ENCODE data around the gene TACO1. TPM values are rescaled to one million over a fixed set of nuclear protein-coding genes. Genes with fewer than 3 reads are reported as not detected.

TACO1 gene
- total and polyA plus RNA-seq, 2 donors (not counting 3 experiments of a cell fraction or from before 2014, with no cell fraction given), result 24.7 to 31.7 TPM

DNA sequence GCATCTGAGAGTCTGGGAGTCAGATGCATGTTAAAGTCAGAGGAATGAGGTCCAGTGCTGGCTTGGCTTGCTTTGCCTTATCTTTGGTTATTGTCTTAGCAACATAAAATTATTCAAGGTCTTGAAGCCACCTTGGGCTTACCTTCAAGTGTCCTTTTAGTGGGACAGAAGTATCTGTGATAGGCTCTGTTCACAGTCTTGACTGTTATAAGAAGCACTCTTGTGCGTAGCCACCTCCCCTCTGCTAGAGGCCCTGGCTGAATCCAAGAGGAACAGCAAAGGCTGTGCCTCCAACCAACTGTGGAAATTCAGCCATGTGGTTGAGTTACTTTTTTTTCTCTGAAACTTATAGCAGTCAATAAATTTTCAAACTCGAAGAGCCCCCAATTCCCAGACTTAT lies 13.0 kb downstream of the TACO1 start:
- Histone ChIP-seq H3K79me2 (ENCODE audit: control insufficient read depth, insufficient read depth, low read length) (no peaks in the 10 kb centered on the region), H3K9me3 (replicated peaks; ENCODE audit: control insufficient read depth, insufficient read depth, low read length) (no peaks in the 10 kb centered on the region), H3K27me3 (ENCODE audit: control insufficient read depth in 2 of 2, insufficient read depth in 2 of 2, low read length in 2 of 2) (no peaks in the 10 kb centered on the region), H2AFZ (ENCODE audit: low read depth, low read length) (no peak overlapping the region), H3K27ac (ENCODE audit: insufficient read depth, low read depth, low read length) (no peak overlapping the region), H3K4me2 (ENCODE audit: insufficient read depth, low read length) (no peak overlapping the region), H4K20me1 (replicated peaks; ENCODE audit: control insufficient read depth, extremely low read depth, insufficient read depth, low read length) (no peaks in the 10 kb centered on the region), H3K4me3 (replicated peaks in 1 of 3; ENCODE audit: insufficient read depth in 1 of 3, low read depth in 1 of 3, low read length in 3 of 3) (no peak overlapping the region), H3K9ac (replicated peaks; ENCODE audit: extremely low read depth, insufficient read depth, low read length) (no peak overlapping the region), H3K9me1 (replicated peaks; ENCODE audit: control insufficient read depth, extremely low read depth, insufficient read depth, low read length) (no peaks in the 10 kb centered on the region), H3K36me3 (ENCODE audit: control insufficient read depth in 2 of 2, extremely low read depth in 1 of 2, insufficient read depth in 2 of 2, low read length in 2 of 2) (peaks cover 1 to 6% of the 10 kb centered on the region in 2 experiments), H3K4me1 (ENCODE audit: control insufficient read depth, extremely low read depth, insufficient read depth, low read length) (no peaks in the 10 kb centered on the region)
- DNase-seq (ENCODE audit: low read depth, low spot score) (no peak), FAIRE-seq (no peak)
- intact Hi-C loops (cut with micrococcal nuclease), result loop anchor here (5.0 kb wide), 1 partner anchor 116 kb away; no protein-coding TSS in a partner anchor
- TF ChIP-seq GATA2 (IDR thresholded peaks at IDR 0.05; ENCODE audit: insufficient read depth, insufficient read length, low read depth, low read length) (no peak), POLR2A (IDR thresholded peaks at IDR 0.05; ENCODE audit: low read depth, low read length) (no peak), JUN (IDR thresholded peaks at IDR 0.05; ENCODE audit: borderline replicate concordance, insufficient read depth, insufficient read length, low read depth) (no peak)
- TF ChIP-seq, protein P1, sequence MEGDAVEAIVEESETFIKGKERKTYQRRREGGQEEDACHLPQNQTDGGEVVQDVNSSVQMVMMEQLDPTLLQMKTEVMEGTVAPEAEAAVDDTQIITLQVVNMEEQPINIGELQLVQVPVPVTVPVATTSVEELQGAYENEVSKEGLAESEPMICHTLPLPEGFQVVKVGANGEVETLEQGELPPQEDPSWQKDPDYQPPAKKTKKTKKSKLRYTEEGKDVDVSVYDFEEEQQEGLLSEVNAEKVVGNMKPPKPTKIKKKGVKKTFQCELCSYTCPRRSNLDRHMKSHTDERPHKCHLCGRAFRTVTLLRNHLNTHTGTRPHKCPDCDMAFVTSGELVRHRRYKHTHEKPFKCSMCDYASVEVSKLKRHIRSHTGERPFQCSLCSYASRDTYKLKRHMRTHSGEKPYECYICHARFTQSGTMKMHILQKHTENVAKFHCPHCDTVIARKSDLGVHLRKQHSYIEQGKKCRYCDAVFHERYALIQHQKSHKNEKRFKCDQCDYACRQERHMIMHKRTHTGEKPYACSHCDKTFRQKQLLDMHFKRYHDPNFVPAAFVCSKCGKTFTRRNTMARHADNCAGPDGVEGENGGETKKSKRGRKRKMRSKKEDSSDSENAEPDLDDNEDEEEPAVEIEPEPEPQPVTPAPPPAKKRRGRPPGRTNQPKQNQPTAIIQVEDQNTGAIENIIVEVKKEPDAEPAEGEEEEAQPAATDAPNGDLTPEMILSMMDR (IDR thresholded peaks at IDR 0.05; ENCODE audit: extremely low read depth in 1 of 2, insufficient read depth in 1 of 2, low read depth in 1 of 2, low read length in 2 of 2), result no peak
- dilution Hi-C loops (cut with MboI; ENCODE audit: extremely low pct_ligation_motif_present, low sequenced_read_pairs), result no loop called here
- no TSS peak for BruUV-seq (replicated peaks)
- CTCF ChIA-PET, result interaction anchor here (1.0 to 3.9 kb wide), 4 partner anchors 13 to 169 kb away, joined by 3 to 52 read pairs (median 22); partner anchors contain the start of genes ACE and TACO1
- POLR2A ChIA-PET, result no interaction called here

DNA sequence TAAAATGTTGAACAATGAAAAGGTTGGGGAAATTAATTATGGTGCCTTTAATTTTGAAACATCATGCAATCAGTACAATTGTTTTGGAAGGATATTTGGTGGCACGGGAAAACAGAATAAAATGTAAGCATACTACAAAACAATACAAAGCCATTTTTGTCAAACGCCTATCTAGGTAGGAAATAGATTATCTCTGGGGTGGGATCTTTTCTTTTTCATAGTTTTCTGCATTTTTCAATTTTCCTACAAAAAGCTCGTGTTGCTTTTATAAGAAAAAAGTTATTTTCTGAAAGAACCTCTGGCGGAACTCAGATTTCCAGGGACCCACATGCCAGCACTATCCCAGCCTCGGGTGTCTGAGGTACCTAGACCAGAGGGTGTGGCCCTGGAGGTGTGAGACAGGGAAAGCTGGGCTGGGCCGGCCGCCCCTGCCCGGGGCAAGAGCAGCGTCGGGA lies 20.6 kb downstream of the TACO1 start:
- Histone ChIP-seq H3K27me3 (ENCODE audit: control insufficient read depth in 2 of 2, insufficient read depth in 2 of 2, low read length in 2 of 2) (no peaks in the 10 kb centered on the region), H3K9ac (replicated peaks; ENCODE audit: extremely low read depth, insufficient read depth, low read length) (peak overlapping the region; percentile 56), H3K4me2 (ENCODE audit: insufficient read depth, low read length) (peak overlapping the region; percentile 74), H3K79me2 (ENCODE audit: control insufficient read depth, insufficient read depth, low read length) (peaks cover 32% of the 10 kb centered on the region), H3K9me3 (replicated peaks; ENCODE audit: control insufficient read depth, insufficient read depth, low read length) (no peaks in the 10 kb centered on the region), H3K27ac (ENCODE audit: insufficient read depth, low read depth, low read length) (peak overlapping the region; percentile 53), H4K20me1 (replicated peaks; ENCODE audit: control insufficient read depth, extremely low read depth, insufficient read depth, low read length) (peaks cover 15% of the 10 kb centered on the region), H3K4me1 (ENCODE audit: control insufficient read depth, extremely low read depth, insufficient read depth, low read length) (peaks cover 20% of the 10 kb centered on the region), H2AFZ (ENCODE audit: low read depth, low read length) (peak overlapping the region; percentile 71), H3K36me3 (ENCODE audit: control insufficient read depth in 2 of 2, extremely low read depth in 1 of 2, insufficient read depth in 2 of 2, low read length in 2 of 2) (no peaks in the 10 kb centered on the region), H3K9me1 (replicated peaks; ENCODE audit: control insufficient read depth, extremely low read depth, insufficient read depth, low read length) (no peaks in the 10 kb centered on the region), H3K4me3 (replicated peaks in 1 of 3; ENCODE audit: insufficient read depth in 1 of 3, low read depth in 1 of 3, low read length in 3 of 3) (peak overlapping the region; percentile 44 to 55 (median 49))
- TSS peak; percentile 77 for BruUV-seq (replicated peaks)
- dilution Hi-C loops (cut with MboI; ENCODE audit: extremely low pct_ligation_motif_present, low sequenced_read_pairs) (no loop called here), intact Hi-C loops (cut with micrococcal nuclease) (loop anchor here (2.0 to 5.0 kb wide), 2 partner anchors 20 to 121 kb away; partner anchors contain the start of genes STRADA and TACO1)
- ChIA-PET CTCF (interaction anchor here (0.9 to 5.0 kb wide), 8 partner anchors 9 to 215 kb away, joined by 3 to 32 read pairs (median 3); no protein-coding TSS in a partner anchor), POLR2A (interaction anchor here (0.9 to 1.2 kb wide), 4 partner anchors 10 to 153 kb away, joined by 3 to 10 read pairs (median 4); partner anchors contain the start of genes CCDC47 and DDX42)
- no peak for FAIRE-seq
- TF ChIP-seq FOS (IDR thresholded peaks at IDR 0.05; ENCODE audit: borderline replicate concordance, insufficient read depth, low read length), result no peak
- no peak for TF ChIP-seq GATA2 (IDR thresholded peaks at IDR 0.05; ENCODE audit: insufficient read depth, insufficient read length, low read depth, low read length)
- TF ChIP-seq, protein P2, sequence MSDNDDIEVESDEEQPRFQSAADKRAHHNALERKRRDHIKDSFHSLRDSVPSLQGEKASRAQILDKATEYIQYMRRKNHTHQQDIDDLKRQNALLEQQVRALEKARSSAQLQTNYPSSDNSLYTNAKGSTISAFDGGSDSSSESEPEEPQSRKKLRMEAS (IDR thresholded peaks at IDR 0.05; ENCODE audit: insufficient read depth, insufficient read length), result no peak
- no peak for TF ChIP-seq POLR2AphosphoS5 (IDR thresholded peaks at IDR 0.05; ENCODE audit: insufficient read depth, low read depth, low read length)
- TF ChIP-seq, protein P1 (IDR thresholded peaks at IDR 0.05; ENCODE audit: extremely low read depth in 1 of 2, insufficient read depth in 1 of 2, low read depth in 1 of 2, low read length in 2 of 2), result no peak
- TF ChIP-seq JUN (IDR thresholded peaks at IDR 0.05; ENCODE audit: borderline replicate concordance, insufficient read depth, insufficient read length, low read depth), result no peak
- TF ChIP-seq POLR2A (IDR thresholded peaks at IDR 0.05; ENCODE audit: low read depth, low read length), result no peak
- TF ChIP-seq MYC (IDR thresholded peaks at IDR 0.05; ENCODE audit: low read depth, low read length), result no peak
- TF ChIP-seq EZH2 (IDR thresholded peaks at IDR 0.05; ENCODE audit: borderline replicate concordance, low read depth, low read length, severe bottlenecking), result no peak
- DNase-seq (ENCODE audit: low read depth, low spot score), result no peak
